Neural crest cell (in vitro differentiated cells): ENCODE results near the gene CCR4. TPM values are rescaled to one million over a fixed set of nuclear protein-coding genes. Genes with fewer than 3 reads are reported as not detected.
"Not testable (repeated sequence)": the region's sequence is repeated elsewhere in the genome, so short reads cannot be mapped to it uniquely, and the experiment has no call there.

Experiments used
- DNase-seq: peaks from one replicate; pipeline ENCODE4 v3.0.0; 2021; ENCODE audit warnings: low read depth, mixed read lengths, low spot score
- H3K27ac Mint-ChIP-seq: one replicate; pipeline ENCODE4 v1.8.0; 2021; ENCODE audit warnings: mild to moderate bottlenecking, mixed read lengths; ENCODE audit not compliant: unreplicated experiment
- H3K27me3 Mint-ChIP-seq: 2 replicates; pipeline ENCODE4 v1.8.0; 2021; ENCODE audit warnings: low read depth, mild to moderate bottlenecking, mixed read lengths
- H3K36me3 Mint-ChIP-seq: 2 replicates; pipeline ENCODE4 v1.8.0; 2021; ENCODE audit warnings: low read depth, mild to moderate bottlenecking, mixed read lengths
- H3K4me1 Mint-ChIP-seq: 2 replicates; pipeline ENCODE4 v1.8.0; 2021; ENCODE audit warnings: mixed read lengths
- H3K4me3 Mint-ChIP-seq: one replicate; pipeline ENCODE4 v1.8.0; 2021; ENCODE audit warnings: mild to moderate bottlenecking, mixed read lengths
- H3K9me3 Mint-ChIP-seq: 2 replicates; pipeline ENCODE4 v1.8.0; 2021; ENCODE audit warnings: mixed read lengths
- total RNA-seq: library from RNA; stranded (reverse); gene quantifications from 2 replicates; pipeline ENCODE4 v1.2.1, GENCODE V29; 2021
- TF ChIP-seq, protein P1 (sequence below): fragments of 200-600 bp; sonication (generic); conservative IDR thresholded peaks from 2 replicates; pipeline ENCODE4 v1.5.0; 2021; ENCODE audit warnings: antibody characterized with exemption, mild to moderate bottlenecking

CCR4 gene
- total RNA-seq, 1 donor from 2014 or later: not detected

- Mint-ChIP-seq H3K27me3 (no peaks in the 10 kb centered on the region), H3K27ac (no peak overlapping the region), H3K36me3 (peaks cover 2% of the 10 kb centered on the region), H3K4me1 (no peaks in the 10 kb centered on the region), H3K4me3 (no peak overlapping the region), H3K9me3 (no peaks in the 10 kb centered on the region)
- DNase-seq: no peak
- TF ChIP-seq, protein P1, sequence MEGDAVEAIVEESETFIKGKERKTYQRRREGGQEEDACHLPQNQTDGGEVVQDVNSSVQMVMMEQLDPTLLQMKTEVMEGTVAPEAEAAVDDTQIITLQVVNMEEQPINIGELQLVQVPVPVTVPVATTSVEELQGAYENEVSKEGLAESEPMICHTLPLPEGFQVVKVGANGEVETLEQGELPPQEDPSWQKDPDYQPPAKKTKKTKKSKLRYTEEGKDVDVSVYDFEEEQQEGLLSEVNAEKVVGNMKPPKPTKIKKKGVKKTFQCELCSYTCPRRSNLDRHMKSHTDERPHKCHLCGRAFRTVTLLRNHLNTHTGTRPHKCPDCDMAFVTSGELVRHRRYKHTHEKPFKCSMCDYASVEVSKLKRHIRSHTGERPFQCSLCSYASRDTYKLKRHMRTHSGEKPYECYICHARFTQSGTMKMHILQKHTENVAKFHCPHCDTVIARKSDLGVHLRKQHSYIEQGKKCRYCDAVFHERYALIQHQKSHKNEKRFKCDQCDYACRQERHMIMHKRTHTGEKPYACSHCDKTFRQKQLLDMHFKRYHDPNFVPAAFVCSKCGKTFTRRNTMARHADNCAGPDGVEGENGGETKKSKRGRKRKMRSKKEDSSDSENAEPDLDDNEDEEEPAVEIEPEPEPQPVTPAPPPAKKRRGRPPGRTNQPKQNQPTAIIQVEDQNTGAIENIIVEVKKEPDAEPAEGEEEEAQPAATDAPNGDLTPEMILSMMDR: no peak
Measured at GRCh38 chr3:32937331-32937730, 14.1 kb upstream of the CCR4 start.

DNA sequence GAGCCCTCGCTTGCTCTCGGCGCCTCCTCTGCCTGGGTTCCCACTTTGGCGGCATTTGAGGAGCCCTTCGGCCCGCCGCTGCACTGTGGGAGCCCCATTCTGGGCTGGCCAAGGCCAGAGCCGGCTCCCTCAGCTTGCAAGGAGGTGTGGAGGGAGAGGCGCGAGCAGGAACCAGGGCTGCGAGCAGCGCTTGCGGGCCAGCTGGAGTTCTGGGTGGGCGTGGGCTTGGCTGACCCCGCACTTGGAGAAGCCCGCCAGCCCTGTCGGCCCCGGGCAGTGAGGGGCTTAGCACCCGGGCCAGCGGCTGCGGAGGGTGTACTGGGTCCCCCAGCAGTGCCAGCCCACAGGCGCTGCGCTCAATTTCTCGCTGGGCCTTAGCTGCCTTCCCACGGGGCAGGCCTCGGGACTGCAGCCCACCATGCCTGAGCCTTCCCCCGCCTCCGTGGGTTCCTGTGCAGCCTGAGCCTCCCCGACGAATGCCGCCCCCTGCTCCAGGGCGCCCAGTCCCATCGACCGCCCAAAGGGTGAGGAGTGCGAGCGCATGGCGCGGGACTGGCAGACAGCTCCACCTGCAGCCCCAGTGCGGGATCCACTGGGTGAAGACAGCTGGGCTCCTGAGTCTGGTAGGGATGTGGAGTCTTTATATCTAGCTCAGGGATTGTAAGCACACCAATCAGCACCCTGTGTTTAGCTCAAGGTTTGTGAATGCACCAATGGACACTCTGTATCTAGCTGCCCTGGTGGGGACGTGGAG, 11.7 kb upstream of the CCR4 start:
- not testable (repeated sequence) for H3K4me3 Mint-ChIP-seq, H3K4me1 Mint-ChIP-seq, H3K27ac Mint-ChIP-seq, H3K9me3 Mint-ChIP-seq, H3K27me3 Mint-ChIP-seq, H3K36me3 Mint-ChIP-seq, DNase-seq

DNA sequence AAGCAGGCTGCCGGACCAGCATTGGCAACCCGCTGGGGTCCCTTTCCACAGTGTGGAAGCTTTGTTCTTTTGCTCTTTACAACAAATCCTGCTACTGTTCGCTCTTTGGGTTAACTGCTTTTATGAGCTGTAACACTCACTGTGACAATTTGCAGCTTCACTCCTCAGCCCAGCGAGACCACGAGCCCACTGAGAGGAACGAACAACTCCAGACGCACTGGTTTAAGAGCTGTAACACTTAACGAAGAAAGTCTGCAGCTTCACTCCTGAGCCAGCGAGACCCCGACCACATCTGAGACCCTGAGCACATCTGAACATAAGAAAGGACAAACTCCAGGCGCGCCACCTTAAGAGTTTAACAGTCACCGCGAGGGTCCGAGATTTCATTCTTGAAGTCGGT, 10.7 kb upstream of the CCR4 start:
- TF ChIP-seq, protein P1: no peak
- Mint-ChIP-seq H3K9me3 (no peaks in the 10 kb centered on the region), H3K27me3 (no peaks in the 10 kb centered on the region), H3K27ac (no peak overlapping the region), H3K4me3 (no peak overlapping the region), H3K4me1 (no peaks in the 10 kb centered on the region), H3K36me3 (peaks cover 2% of the 10 kb centered on the region)
- DNase-seq: no peak

GRCh38 chr3:32945136-32945535, 6.3 kb upstream of the CCR4 start:
- no peak overlapping the region for H3K4me3 Mint-ChIP-seq
- TF ChIP-seq, protein P1: no peak
- DNase-seq: no peak
- H3K9me3 Mint-ChIP-seq: no peaks in the 10 kb centered on the region
- H3K4me1 Mint-ChIP-seq: no peaks in the 10 kb centered on the region
- no peaks in the 10 kb centered on the region for H3K27me3 Mint-ChIP-seq
- H3K27ac Mint-ChIP-seq: no peak overlapping the region
- peaks cover 2% of the 10 kb centered on the region for H3K36me3 Mint-ChIP-seq

GRCh38 chr3:32945598-32945997, 5.8 kb upstream of the CCR4 start:
- not testable (repeated sequence) for H3K27me3 Mint-ChIP-seq, DNase-seq, H3K9me3 Mint-ChIP-seq, H3K27ac Mint-ChIP-seq, H3K4me1 Mint-ChIP-seq, H3K36me3 Mint-ChIP-seq, H3K4me3 Mint-ChIP-seq

DNA sequence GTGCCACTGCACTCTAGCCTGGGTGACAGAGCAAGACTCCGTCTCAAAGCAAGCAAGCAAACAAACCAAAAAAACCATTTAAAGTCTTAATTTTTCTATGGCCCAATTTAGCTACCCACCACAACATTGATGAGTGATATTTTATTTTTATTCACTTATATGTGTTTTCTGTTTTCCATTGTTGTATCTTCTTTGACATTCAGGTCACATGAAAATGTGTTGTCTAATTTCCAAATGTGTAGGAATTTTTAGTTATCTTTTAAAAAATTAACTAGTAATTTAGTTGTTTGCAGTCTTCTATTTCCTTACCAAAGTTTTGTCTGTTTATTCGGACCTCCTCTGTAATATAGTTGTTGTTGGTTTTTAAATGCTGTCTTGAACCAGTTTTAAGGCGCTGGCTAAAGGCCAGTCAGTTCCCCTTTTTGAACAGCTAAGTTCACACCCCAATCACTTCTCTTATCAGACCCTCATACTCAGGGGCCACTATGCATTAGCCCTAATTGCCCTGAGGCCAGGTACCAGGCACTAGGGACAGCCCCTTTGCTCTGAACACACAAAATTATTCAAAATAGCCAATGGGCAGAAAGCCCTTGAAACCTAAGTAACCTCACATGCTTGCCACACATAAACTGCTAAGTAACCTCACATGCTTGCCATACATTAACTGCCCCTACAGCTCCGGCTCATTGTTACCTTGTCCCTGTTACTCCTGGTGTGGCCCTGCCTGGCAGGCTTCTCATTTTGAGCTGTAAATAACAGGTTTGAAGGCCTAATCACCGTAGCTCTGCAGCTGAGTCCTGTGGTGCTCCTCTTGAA, 4.3 kb upstream of the CCR4 start:
- no peaks in the 10 kb centered on the region for H3K4me1 Mint-ChIP-seq
- H3K9me3 Mint-ChIP-seq: no peaks in the 10 kb centered on the region
- H3K27ac Mint-ChIP-seq: no peak overlapping the region
- no peak overlapping the region for H3K4me3 Mint-ChIP-seq
- no peaks in the 10 kb centered on the region for H3K27me3 Mint-ChIP-seq
- H3K36me3 Mint-ChIP-seq: no peaks in the 10 kb centered on the region
- DNase-seq: no peak
- TF ChIP-seq, protein P1: no peak
